Adrenal gland (tissue), 12 donors: ENCODE data around the gene COCH. TPM values are rescaled to one million over a fixed set of nuclear protein-coding genes. Genes with fewer than 3 reads are reported as not detected.

Experiments used
- DNase-seq, 7 donors: peaks; one replicate each; pipeline ENCODE4 v3.0.0-alpha.2; 2019 to 2020
- H3K27ac ChIP-seq, 5 donors: fragments of 200-600 bp; sonication (generic) in 4 of 5; 1 replicate in 3 of 5; 2 replicates in 2 of 5; pipeline versions ENCODE4 v1.5.1 to v1.8.0; 2016 to 2020; ENCODE audit warnings: mild to moderate bottlenecking in 1 of 5
- H3K27me3 ChIP-seq: fragments of 200-600 bp; 2 replicates; pipeline ENCODE4 v1.8.0; 2021
- H3K36me3 ChIP-seq, 2 donors: fragments of 200-600 bp; replicated peaks in 1 of 2; 1 replicate in 1 of 2; 2 replicates in 1 of 2; pipeline versions ENCODE4 v1.5.1 to v1.8.0; 2018 to 2022
- H3K4me1 ChIP-seq, 2 donors: fragments of 200-600 bp; replicated peaks in 1 of 2; 1 replicate in 1 of 2; 2 replicates in 1 of 2; pipeline versions ENCODE4 v1.5.1 to v1.8.0; 2018 to 2021
- H3K4me3 ChIP-seq, 4 donors: fragments of 200-600 bp; sonication (generic) in 3 of 4; one replicate each; pipeline ENCODE4 v1.5.1; 2016 to 2018
- H3K9me3 ChIP-seq, 3 donors: fragments of 200-600 bp; sonication (generic) in 1 of 3; replicated peaks in 1 of 3; 1 replicate in 2 of 3; 2 replicates in 1 of 3; pipeline versions ENCODE4 v1.5.1 to v1.8.0; 2016 to 2021
- POLR2A ChIP-seq, 2 donors: fragments of 450-650 bp; IDR thresholded peaks; one replicate each; pipeline ENCODE4 v1.6.1; 2017; ENCODE audit warnings: antibody characterized with exemption in 2 of 2, mild to moderate bottlenecking in 2 of 2, moderate library complexity in 1 of 2
- WGBS, 4 donors: extraction: QIAGEN DNeasy Blood & Tissue Kit in 2 of 4; methylation state at CpG; one replicate each; pipeline versions ENCODE4 v1.1.5 to v1.1.7; 2013 to 2017; 5-methylcytosine and 5-hydroxymethylcytosine counted together
- intact Hi-C, 2 donors: fragments of 100-400 bp; cut with DNase I; formaldehyde crosslinking; loops; one replicate each; pipeline versions ENCODE4 v1.14.1 to v1.15.0; 2022 to 2023
- polyA plus RNA-seq, 3 donors: library from polyadenylated mRNA; stranded (reverse); fragments of 200-250 nt in 2 of 3; fragments of 350-450 nt in 1 of 3; fragmentation: Illumina TruSeq in 1 of 3; extraction: RNeasy Lipid Tissue Mini Kit (QIAGEN cat#74804) in 1 of 3; gene quantifications; one replicate each; pipeline ENCODE4 v1.2.3, GENCODE V29; 2013 to 2014
- total RNA-seq, 9 donors: library from RNA; depleted of rRNA in 4 of 9; stranded (reverse); fragments of >200 nt in 4 of 9; fragments of 120-200 nt in 1 of 9; fragmentation: NEBNext Ultra II Directional in 1 of 9; extraction: Animal tissue kit (Norgen Biotek cat#: 25700) in 1 of 9; gene quantifications; one replicate each; pipeline versions ENCODE4 v1.1.0 to v1.2.4, GENCODE V29; 2013 to 2023
- TF ChIP-seq, protein P1 (sequence below), 6 experiments: fragments of 450-650 bp in 4 of 6; fragments of 200-600 bp in 2 of 6; sonication (generic) in 1 of 6; IDR thresholded peaks; 1 replicate in 5 of 6; 2 replicates in 1 of 6; pipeline versions ENCODE4 v1.5.1 to v1.8.0; 2016 to 2021; ENCODE audit warnings: antibody characterized with exemption in 6 of 6, mild to moderate bottlenecking in 2 of 6, moderate library complexity in 1 of 6
- donor health status: healthy with polysubstance abuse.
- donor health status: Bipolar disorder and iron deficiency.
- donor health status: DM: yes; HTN: yes; CAD: no.
- donor health status: DM: no; HTN: no; CAD: no.
- donor health status: DM: no; HTN: no; CAD: no.
- donor health status: DM: yes; HTN: yes; CAD: no.

The COCH gene
- total and polyA plus RNA-seq, 12 donors: 0.42 to 8.4 (median 3.0) TPM

DNA sequence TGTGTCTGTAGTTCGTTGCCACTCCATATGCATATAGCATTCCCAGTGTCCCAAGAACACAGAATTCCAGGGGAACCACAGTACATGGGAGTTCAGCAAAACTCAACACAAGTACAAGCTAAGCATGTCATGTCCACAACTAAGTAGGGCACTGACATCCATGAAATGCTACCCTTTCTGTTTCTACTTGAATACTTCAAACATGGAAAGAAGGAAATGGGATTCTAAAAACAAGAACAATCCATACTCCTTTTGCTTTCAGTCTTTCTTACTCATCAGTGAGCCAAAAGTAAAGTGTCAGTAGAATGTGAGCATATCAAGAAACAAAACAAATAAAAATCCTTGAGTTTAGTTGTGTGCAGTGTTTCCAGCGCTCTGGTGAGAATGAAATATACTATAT, 36.0 kb upstream of the COCH start:
- intact Hi-C loops: no loop called here
- Histone ChIP-seq H3K27ac (no peak overlapping the region), H3K9me3 (no peaks in the 10 kb centered on the region), H3K4me1 (no peaks in the 10 kb centered on the region), H3K4me3 (no peak overlapping the region), H3K27me3 (no peaks in the 10 kb centered on the region), H3K36me3 (no peaks in the 10 kb centered on the region)
- no peak for DNase-seq
- no peak for TF ChIP-seq POLR2A (IDR thresholded peaks at IDR 0.05)
- TF ChIP-seq, protein P1, sequence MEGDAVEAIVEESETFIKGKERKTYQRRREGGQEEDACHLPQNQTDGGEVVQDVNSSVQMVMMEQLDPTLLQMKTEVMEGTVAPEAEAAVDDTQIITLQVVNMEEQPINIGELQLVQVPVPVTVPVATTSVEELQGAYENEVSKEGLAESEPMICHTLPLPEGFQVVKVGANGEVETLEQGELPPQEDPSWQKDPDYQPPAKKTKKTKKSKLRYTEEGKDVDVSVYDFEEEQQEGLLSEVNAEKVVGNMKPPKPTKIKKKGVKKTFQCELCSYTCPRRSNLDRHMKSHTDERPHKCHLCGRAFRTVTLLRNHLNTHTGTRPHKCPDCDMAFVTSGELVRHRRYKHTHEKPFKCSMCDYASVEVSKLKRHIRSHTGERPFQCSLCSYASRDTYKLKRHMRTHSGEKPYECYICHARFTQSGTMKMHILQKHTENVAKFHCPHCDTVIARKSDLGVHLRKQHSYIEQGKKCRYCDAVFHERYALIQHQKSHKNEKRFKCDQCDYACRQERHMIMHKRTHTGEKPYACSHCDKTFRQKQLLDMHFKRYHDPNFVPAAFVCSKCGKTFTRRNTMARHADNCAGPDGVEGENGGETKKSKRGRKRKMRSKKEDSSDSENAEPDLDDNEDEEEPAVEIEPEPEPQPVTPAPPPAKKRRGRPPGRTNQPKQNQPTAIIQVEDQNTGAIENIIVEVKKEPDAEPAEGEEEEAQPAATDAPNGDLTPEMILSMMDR (IDR thresholded peaks at IDR 0.05): no peak
- WGBS, 4 donors: 33 to 61% (median 40%) methylated on average over 2 of the region's 2 CpGs

DNA sequence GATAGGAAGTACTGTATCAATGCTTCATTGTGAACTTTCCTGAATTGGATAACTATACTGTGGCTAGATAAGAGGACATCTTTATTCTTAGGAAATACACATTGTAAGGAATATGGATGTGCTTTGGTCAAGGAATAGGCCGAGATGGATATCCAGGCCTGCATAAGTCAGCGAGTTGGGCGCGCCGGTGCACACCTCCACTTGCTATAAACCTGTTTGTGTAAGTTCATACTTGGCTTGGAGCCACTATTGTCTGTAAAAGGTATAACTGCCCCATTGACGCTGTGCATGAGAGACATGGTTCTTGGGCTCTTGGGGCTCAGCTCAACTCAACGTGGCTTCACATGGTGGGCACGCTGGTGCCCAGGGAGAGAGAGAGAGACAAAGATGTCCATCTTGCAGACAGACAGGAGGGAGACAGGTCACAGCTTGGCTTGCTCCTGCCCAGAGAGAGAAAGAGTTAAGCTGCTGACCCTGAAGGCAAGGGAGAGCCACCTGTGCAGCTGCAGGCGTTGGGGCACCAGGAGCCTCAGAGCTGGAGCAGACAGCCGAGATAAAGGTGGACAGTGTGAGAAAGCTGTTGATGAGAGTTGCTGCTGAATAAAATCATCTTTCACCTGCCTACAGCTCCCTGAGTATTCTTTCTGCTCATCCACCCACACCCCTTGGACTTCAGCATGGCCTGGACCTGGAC, 34.1 kb upstream of the COCH start:
- Histone ChIP-seq H3K4me3 (no peak overlapping the region), H3K9me3 (no peaks in the 10 kb centered on the region), H3K36me3 (no peaks in the 10 kb centered on the region), H3K4me1 (no peaks in the 10 kb centered on the region), H3K27me3 (no peaks in the 10 kb centered on the region), H3K27ac (no peak overlapping the region)
- DNase-seq: no peak
- 84 to 92% (median 85%) methylated on average over 9 to 10 of the region's 10 CpGs for WGBS, 4 donors
- intact Hi-C loops: no loop called here
- no peak for TF ChIP-seq POLR2A (IDR thresholded peaks at IDR 0.05)
- TF ChIP-seq, protein P1 (IDR thresholded peaks at IDR 0.05): no peak

DNA sequence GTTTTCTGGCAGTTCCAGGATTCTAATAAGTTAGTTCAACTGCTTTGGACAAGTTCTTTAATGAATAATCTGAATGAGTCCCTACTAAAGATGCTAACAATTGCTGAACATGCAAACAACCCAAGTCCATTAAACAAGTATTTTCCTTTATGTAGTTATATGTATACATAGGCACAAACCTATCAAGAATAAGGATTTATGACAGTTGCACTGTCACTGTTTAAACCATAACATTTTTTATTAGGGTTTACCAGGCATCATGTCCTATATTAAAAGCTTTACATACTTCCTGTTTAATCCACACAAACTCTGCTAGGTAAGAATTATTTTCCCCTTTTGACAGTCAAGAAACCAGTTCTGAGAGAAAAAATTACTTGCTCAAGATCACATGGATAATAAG, 31.9 kb upstream of the COCH start:
- H3K27me3 ChIP-seq: no peaks in the 10 kb centered on the region
- H3K27ac ChIP-seq: no peak overlapping the region
- no peaks in the 10 kb centered on the region for H3K9me3 ChIP-seq
- DNase-seq: no peak
- intact Hi-C loops: no loop called here
- H3K36me3 ChIP-seq: no peaks in the 10 kb centered on the region
- H3K4me3 ChIP-seq: no peak overlapping the region
- TF ChIP-seq POLR2A (IDR thresholded peaks at IDR 0.05): no peak
- TF ChIP-seq, protein P1 (IDR thresholded peaks at IDR 0.05): no peak
- no peaks in the 10 kb centered on the region for H3K4me1 ChIP-seq

DNA sequence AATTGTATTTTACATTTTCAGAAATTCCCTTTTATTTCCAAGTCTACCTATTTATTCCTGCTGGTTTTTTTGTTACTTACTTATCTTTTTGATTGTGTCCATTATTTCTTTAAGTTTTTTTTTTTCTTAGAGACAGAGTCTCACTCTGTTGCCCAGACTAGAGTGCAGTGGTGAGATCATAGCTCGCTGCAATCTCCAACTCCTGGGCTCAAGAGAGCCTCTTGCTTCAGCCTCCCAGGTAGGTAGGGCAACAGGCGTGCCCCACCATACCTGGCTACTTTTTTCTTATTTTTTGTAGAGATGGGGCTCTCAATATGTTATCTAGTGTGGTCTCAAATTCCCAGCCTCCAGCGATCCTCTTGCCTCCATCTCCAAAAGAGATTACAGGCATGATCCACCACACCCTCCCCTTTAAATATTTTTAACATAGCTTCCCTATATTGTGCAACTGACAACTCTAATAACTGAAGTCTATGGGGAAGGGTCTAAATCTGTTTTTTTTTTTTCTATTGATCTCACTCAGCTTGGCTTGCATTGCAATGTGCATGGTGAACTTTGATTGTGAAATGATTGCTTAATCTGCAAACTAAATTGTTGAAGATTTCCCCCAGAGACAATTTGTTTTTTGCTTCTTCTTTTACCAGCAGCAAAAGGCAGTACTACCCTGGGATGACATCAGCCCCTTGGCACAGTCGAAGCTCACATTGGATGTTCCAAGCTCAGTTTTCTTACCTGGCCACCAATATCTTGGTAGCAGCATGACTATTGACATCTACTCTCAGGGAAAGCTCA, 25.7 kb upstream of the COCH start:
- intact Hi-C loops: no loop called here
- 68 to 78% (median 73%) methylated on average over 4 of the region's 4 CpGs for WGBS, 4 donors
- no peaks in the 10 kb centered on the region for H3K4me1 ChIP-seq

More for the DNA sequence above, 25.7 kb upstream of the COCH start:
- Histone ChIP-seq H3K36me3 (no peaks in the 10 kb centered on the region), H3K27me3 (peaks cover 5% of the 10 kb centered on the region), H3K27ac (no peak overlapping the region), H3K4me3 (no peak overlapping the region), H3K9me3 (no peaks in the 10 kb centered on the region)
- no peak for DNase-seq
- TF ChIP-seq POLR2A (IDR thresholded peaks at IDR 0.05): no peak
- TF ChIP-seq, protein P1 (IDR thresholded peaks at IDR 0.05): no peak
